K562 (cell line): ENCODE data around the gene RASGEF1C. TPM values are rescaled to one million over a fixed set of nuclear protein-coding genes. Genes with fewer than 3 reads are reported as not detected.

Source experiments
- BRCA1 ChIP-seq, 2 experiments: fragments of 450-650 bp in 1 of 2; sonication (generic) in 1 of 2; formaldehyde crosslinking in 1 of 2; IDR thresholded peaks; 2 replicates each; pipeline versions ENCODE4 v1.5.0 to v1.6.1; 2017 to 2020; ENCODE audit warnings: mild to moderate bottlenecking in 1 of 2, missing genetic modification reagents in 1 of 2
- ILK ChIP-seq: fragments of 450-650 bp; IDR thresholded peaks from 2 replicates; pipeline ENCODE4 v1.6.1; 2016; ENCODE audit warnings: missing genetic modification characterization, low read depth, mild to moderate bottlenecking, missing compliant biosample characterization, moderate library complexity, borderline replicate concordance
- KLF13 ChIP-seq: fragments of 450-650 bp; IDR thresholded peaks from 2 replicates; pipeline ENCODE4 v1.6.1; 2016; ENCODE audit warnings: missing genetic modification characterization, low read depth, mild to moderate bottlenecking, missing compliant biosample characterization, moderate library complexity, borderline replicate concordance
- NR4A1 ChIP-seq, 2 experiments: fragments of 250-450 bp in 1 of 2; fragments of 450-650 bp in 1 of 2; sonication (Bioruptor Pico) in 1 of 2; IDR thresholded peaks; 2 replicates each; pipeline versions ENCODE4 v1.4.0 to v1.6.1; 2016 to 2020; ENCODE audit warnings: mild to moderate bottlenecking in 2 of 2, missing compliant biosample characterization in 1 of 2, missing genetic modification characterization in 1 of 2, moderate library complexity in 1 of 2
- PTTG1 ChIP-seq: fragments of 450-650 bp; IDR thresholded peaks from 2 replicates; pipeline ENCODE4 v1.6.1; 2016; ENCODE audit warnings: low read depth, mild to moderate bottlenecking, missing genetic modification characterization, missing compliant biosample characterization
- SAFB2 ChIP-seq: fragments of 200-400 bp; formaldehyde crosslinking; IDR thresholded peaks from 2 replicates; pipeline ENCODE4 v1.6.1; 2018; ENCODE audit warnings: borderline replicate concordance, low read length, low read depth, moderate library complexity; ENCODE audit not compliant: severe bottlenecking
- TAF15 ChIP-seq: fragments of 200-400 bp; formaldehyde crosslinking; IDR thresholded peaks from 2 replicates; pipeline ENCODE4 v1.6.1; 2017; ENCODE audit warnings: mild to moderate bottlenecking, low read depth, low read length, moderate library complexity
- THRA ChIP-seq: fragments of 450-650 bp; IDR thresholded peaks from 2 replicates; pipeline ENCODE4 v1.6.1; 2017; ENCODE audit warnings: mild to moderate bottlenecking, moderate library complexity
- THRB ChIP-seq: fragments of 450-650 bp; formaldehyde crosslinking; conservative IDR thresholded peaks from 2 replicates; pipeline ENCODE4 v1.4.0; 2022; ENCODE audit warnings: mild to moderate bottlenecking, missing genetic modification characterization
- ZBTB34 ChIP-seq: fragments of 250-450 bp; sonication (Bioruptor Pico); IDR thresholded peaks from 2 replicates; pipeline ENCODE4 v1.8.0; 2021; ENCODE audit warnings: mild to moderate bottlenecking, moderate library complexity
- ZNF121 ChIP-seq: sonication (generic); formaldehyde crosslinking; conservative IDR thresholded peaks from 2 replicates; pipeline ENCODE4 v1.8.0; 2022; ENCODE audit warnings: missing genetic modification reagents
- ZNF124 ChIP-seq: sonication (generic); formaldehyde crosslinking; IDR thresholded peaks from 2 replicates; pipeline ENCODE4 v1.8.1; 2022; ENCODE audit warnings: missing genetic modification reagents
- ZNF583 ChIP-seq: fragments of 250-450 bp; sonication (Bioruptor Pico); IDR thresholded peaks from 2 replicates; pipeline ENCODE4 v1.4.0; 2020
- polyA plus RNA-seq, 8 experiments: library from polyadenylated mRNA; depleted of rRNA in 4 of 8; stranded (reverse) in 5 of 8; unstranded in 3 of 8; fragments of >200 nt; fragmentation: Nextera tagmentation in 2 of 8; fragmentation: Illumina TruSeq in 1 of 8; extraction: Ambion mirVana in 2 of 8; extraction: Trizol in 1 of 8; gene quantifications; 2 replicates each; pipeline versions ENCODE4 v1.2.1 to v1.2.3, GENCODE V29; 2011 to 2014; ENCODE audit warnings: inconsistent platforms in 1 of 8, missing spikeins in 1 of 8
- total RNA-seq, 7 experiments: library from RNA; depleted of rRNA in 6 of 7; stranded (reverse); fragments of >200 nt in 6 of 7; fragmentation: Illumina TruSeq in 2 of 7; extraction: Trizol in 2 of 7; gene quantifications; 2 replicates each; pipeline versions ENCODE4 v1.2.1 to v1.2.3, GENCODE V29; 2011 to 2021; ENCODE audit warnings: low replicate concordance in 1 of 7
- TF ChIP-seq, protein P1 (sequence below): fragments of 450-650 bp; IDR thresholded peaks from one replicate; pipeline ENCODE4 v1.6.1; 2018; ENCODE audit warnings: mild to moderate bottlenecking, moderate library complexity; ENCODE audit not compliant: partially characterized antibody
- TF ChIP-seq, protein P2 (sequence below): fragments of 250-450 bp; sonication (Bioruptor Pico); IDR thresholded peaks from 2 replicates; pipeline ENCODE4 v1.5.0; 2021
- TF ChIP-seq, protein P3 (sequence below): fragments of 250-450 bp; sonication (Bioruptor Pico); IDR thresholded peaks from 2 replicates; pipeline ENCODE4 v1.5.0; 2021; ENCODE audit warnings: mild to moderate bottlenecking, borderline replicate concordance

Gene RASGEF1C
- total and polyA plus RNA-seq, 9 of the 15 experiments (the other 6 are each of a cell fraction or from before 2014, with no cell fraction given): 0.04 to 1.1 (median 0.21) TPM; not detected in 4

DNA sequence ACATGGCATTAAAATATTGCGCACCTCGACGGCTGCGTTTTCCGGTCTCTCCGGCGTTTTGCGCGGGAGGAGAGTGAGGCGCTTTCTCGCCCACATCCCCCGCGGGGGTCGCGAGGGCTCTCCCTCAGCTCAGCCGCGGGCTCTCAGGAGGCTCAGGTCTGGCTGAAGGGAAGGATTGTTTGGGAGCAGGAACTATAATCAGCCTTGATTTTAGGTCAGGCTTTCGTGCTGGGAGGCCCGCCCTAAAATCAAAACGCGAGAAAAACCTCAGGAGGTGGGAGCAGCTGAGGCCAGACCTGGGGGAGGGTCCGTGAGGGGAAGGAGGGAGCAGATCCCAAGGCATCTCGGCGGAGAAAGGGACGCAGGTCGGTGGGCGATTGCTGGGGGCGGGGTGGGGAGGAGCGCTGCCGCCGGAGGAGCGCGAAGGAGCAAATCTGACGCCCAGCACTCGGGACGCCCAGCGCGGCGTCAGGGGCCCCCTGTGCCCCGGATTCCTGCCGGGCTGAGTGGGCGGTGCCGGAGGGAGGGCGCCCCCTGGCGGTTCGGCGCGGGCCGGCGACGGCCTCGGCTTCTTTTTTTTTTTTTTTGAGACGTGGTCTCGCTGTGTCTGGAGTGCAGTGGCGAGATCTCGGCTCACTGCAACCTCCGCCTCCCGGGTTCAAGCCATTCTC is 118.8 kb downstream of the RASGEF1C start (continued):
- no peak for TF ChIP-seq BRCA1 (IDR thresholded peaks at IDR 0.05)
- no peak for TF ChIP-seq BRCA1 (CRISPR knock-in tag; IDR thresholded peaks at IDR 0.05)
- no peak for TF ChIP-seq TAF15
- TF ChIP-seq, protein P1, sequence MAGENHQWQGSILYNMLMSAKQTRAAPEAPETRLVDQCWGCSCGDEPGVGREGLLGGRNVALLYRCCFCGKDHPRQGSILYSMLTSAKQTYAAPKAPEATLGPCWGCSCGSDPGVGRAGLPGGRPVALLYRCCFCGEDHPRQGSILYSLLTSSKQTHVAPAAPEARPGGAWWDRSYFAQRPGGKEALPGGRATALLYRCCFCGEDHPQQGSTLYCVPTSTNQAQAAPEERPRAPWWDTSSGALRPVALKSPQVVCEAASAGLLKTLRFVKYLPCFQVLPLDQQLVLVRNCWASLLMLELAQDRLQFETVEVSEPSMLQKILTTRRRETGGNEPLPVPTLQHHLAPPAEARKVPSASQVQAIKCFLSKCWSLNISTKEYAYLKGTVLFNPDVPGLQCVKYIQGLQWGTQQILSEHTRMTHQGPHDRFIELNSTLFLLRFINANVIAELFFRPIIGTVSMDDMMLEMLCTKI: no peak
- TF ChIP-seq PTTG1 (tag): no peak
- TF ChIP-seq ZNF124 (CRISPR knock-in tag): no peak
- TF ChIP-seq KLF13 (tag): peak; percentile 96
- TF ChIP-seq, protein P2, sequence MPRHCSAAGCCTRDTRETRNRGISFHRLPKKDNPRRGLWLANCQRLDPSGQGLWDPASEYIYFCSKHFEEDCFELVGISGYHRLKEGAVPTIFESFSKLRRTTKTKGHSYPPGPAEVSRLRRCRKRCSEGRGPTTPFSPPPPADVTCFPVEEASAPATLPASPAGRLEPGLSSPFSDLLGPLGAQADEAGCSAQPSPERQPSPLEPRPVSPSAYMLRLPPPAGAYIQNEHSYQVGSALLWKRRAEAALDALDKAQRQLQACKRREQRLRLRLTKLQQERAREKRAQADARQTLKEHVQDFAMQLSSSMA: no peak
- no peak for TF ChIP-seq SAFB2
- no peak for TF ChIP-seq NR4A1 (CRISPR knock-in tag; IDR thresholded peaks at IDR 0.05)
- no peak for TF ChIP-seq NR4A1 (tag; IDR thresholded peaks at IDR 0.05)
- no peak for TF ChIP-seq ZBTB34 (CRISPR knock-in tag)
- TF ChIP-seq THRB (CRISPR knock-in tag): no peak
- no peak for TF ChIP-seq ZNF121 (CRISPR knock-in tag)
- TF ChIP-seq, protein P3, sequence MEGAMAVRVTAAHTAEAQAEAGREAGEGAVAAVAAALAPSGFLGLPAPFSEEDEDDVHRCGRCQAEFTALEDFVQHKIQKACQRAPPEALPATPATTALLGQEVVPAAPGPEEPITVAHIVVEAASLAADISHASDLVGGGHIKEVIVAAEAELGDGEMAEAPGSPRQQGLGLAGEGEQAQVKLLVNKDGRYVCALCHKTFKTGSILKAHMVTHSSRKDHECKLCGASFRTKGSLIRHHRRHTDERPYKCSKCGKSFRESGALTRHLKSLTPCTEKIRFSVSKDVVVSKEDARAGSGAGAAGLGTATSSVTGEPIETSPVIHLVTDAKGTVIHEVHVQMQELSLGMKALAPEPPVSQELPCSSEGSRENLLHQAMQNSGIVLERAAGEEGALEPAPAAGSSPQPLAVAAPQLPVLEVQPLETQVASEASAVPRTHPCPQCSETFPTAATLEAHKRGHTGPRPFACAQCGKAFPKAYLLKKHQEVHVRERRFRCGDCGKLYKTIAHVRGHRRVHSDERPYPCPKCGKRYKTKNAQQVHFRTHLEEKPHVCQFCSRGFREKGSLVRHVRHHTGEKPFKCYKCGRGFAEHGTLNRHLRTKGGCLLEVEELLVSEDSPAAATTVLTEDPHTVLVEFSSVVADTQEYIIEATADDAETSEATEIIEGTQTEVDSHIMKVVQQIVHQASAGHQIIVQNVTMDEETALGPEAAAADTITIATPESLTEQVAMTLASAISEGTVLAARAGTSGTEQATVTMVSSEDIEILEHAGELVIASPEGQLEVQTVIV (CRISPR knock-in tag): no peak
- TF ChIP-seq THRA: no peak
- no peak for TF ChIP-seq ILK (tag)
- TF ChIP-seq ZNF583 (CRISPR knock-in tag): no peak
